Mesothelial cell of epicardium (in vitro differentiated cells): Measurements from ENCODE around the gene CCDC8. TPM values are rescaled to one million over a fixed set of nuclear protein-coding genes. Genes with fewer than 3 reads are reported as not detected.

Source experiments
- DNase-seq, 2 experiments: peaks; one replicate each; pipeline ENCODE4 v3.0.0; 2021; ENCODE audit warnings: low spot score in 2 of 2; ENCODE audit not compliant: unreplicated experiment in 2 of 2
- H3K27ac Mint-ChIP-seq: 2 replicates; pipeline ENCODE4 v1.8.0; 2021; ENCODE audit warnings: mixed read lengths
- H3K27me3 Mint-ChIP-seq: 2 replicates; pipeline ENCODE4 v1.8.0; 2021; ENCODE audit warnings: low read depth, mixed read lengths
- H3K36me3 Mint-ChIP-seq: 2 replicates; pipeline ENCODE4 v1.8.0; 2021; ENCODE audit warnings: mixed read lengths
- H3K4me1 Mint-ChIP-seq: 2 replicates; pipeline ENCODE4 v1.8.0; 2021; ENCODE audit warnings: mixed read lengths
- H3K4me3 Mint-ChIP-seq: 2 replicates; pipeline ENCODE4 v1.8.0; 2021; ENCODE audit warnings: mild to moderate bottlenecking, moderate library complexity, mixed read lengths
- H3K9me3 Mint-ChIP-seq: 2 replicates; pipeline ENCODE4 v1.8.0; 2021; ENCODE audit warnings: mixed read lengths
- CTCF ChIP-seq: fragments of 200-600 bp; sonication (generic); IDR thresholded peaks from one replicate; pipeline ENCODE4 v1.5.0; 2021; ENCODE audit warnings: antibody characterized with exemption; ENCODE audit not compliant: unreplicated experiment
- total RNA-seq: library from RNA; stranded (reverse); gene quantifications from 3 replicates; pipeline ENCODE4 v1.2.1, GENCODE V29; 2021

CCDC8 gene
- 50.3 to 51.7 TPM (median 50.7 TPM) in 3 replicates for total RNA-seq

GRCh38 chr19:46413262-46414031 lies at the start of gene CCDC8:
Gene CCDC8, minus strand, starts transcription at chr19:46413564. Its CDS starts 754 bp downstream, at chr19:46412810.
- DNase-seq: peak; percentile 86 to 88
- H3K27ac Mint-ChIP-seq: peak within 1 kb of the TSS; percentile 97
- H3K9me3 Mint-ChIP-seq: no peaks in the 10 kb centered on the region
- no peak for TF ChIP-seq CTCF
- peaks cover 60% of the 10 kb centered on the region for H3K4me1 Mint-ChIP-seq
- peak within 1 kb of the TSS; percentile 94 for H3K4me3 Mint-ChIP-seq
- H3K27me3 Mint-ChIP-seq: no peaks in the 10 kb centered on the region
- H3K36me3 Mint-ChIP-seq: peaks cover 8% of the 10 kb centered on the region

GRCh38 chr19:46461537-46461936 lies 48.2 kb upstream of the CCDC8 start:
- Mint-ChIP-seq H3K27ac (no peak overlapping the region), H3K27me3 (no peaks in the 10 kb centered on the region)

GRCh38 chr19:46460981-46461380 lies 47.6 kb upstream of the CCDC8 start:
- H3K4me1 Mint-ChIP-seq: peaks cover 5% of the 10 kb centered on the region

More at GRCh38 chr19:46461537-46461936, 48.2 kb upstream of the CCDC8 start:
- no peak overlapping the region for H3K4me3 Mint-ChIP-seq
- TF ChIP-seq CTCF: no peak
- DNase-seq: no peak
- H3K9me3 Mint-ChIP-seq: no peaks in the 10 kb centered on the region
- no peaks in the 10 kb centered on the region for H3K4me1 Mint-ChIP-seq
- H3K36me3 Mint-ChIP-seq: peaks cover 7% of the 10 kb centered on the region

GRCh38 chr19:46460055-46460454 lies 46.7 kb upstream of the CCDC8 start:
- H3K36me3 Mint-ChIP-seq: peaks cover 2% of the 10 kb centered on the region
- H3K4me1 Mint-ChIP-seq: peaks cover 5% of the 10 kb centered on the region
- no peaks in the 10 kb centered on the region for H3K9me3 Mint-ChIP-seq
- no peak for DNase-seq
- H3K27ac Mint-ChIP-seq: no peak overlapping the region
- H3K4me3 Mint-ChIP-seq: no peak overlapping the region
- TF ChIP-seq CTCF: no peak
- no peaks in the 10 kb centered on the region for H3K27me3 Mint-ChIP-seq

More at GRCh38 chr19:46460981-46461380, 47.6 kb upstream of the CCDC8 start:
- no peak for TF ChIP-seq CTCF
- Mint-ChIP-seq H3K9me3 (no peaks in the 10 kb centered on the region), H3K27ac (no peak overlapping the region), H3K36me3 (peaks cover 3% of the 10 kb centered on the region), H3K27me3 (no peaks in the 10 kb centered on the region), H3K4me3 (no peak overlapping the region)
- DNase-seq: no peak

GRCh38 chr19:46456930-46457329 lies 43.6 kb upstream of the CCDC8 start:
- TF ChIP-seq CTCF: no peak
- no peaks in the 10 kb centered on the region for H3K27me3 Mint-ChIP-seq
- H3K4me1 Mint-ChIP-seq: peaks cover 6% of the 10 kb centered on the region
- H3K9me3 Mint-ChIP-seq: no peaks in the 10 kb centered on the region
- DNase-seq: no peak
- H3K27ac Mint-ChIP-seq: no peak overlapping the region
- no peak overlapping the region for H3K4me3 Mint-ChIP-seq
- H3K36me3 Mint-ChIP-seq: no peaks in the 10 kb centered on the region
